Activated CD8-positive, alpha-beta T cell treated with anti-CD3 and anti-CD28 coated beads for 36 hours (primary cell): ENCODE measurements around the gene SLC44A4. TPM values are rescaled to one million over a fixed set of nuclear protein-coding genes. Genes with fewer than 3 reads are reported as not detected.

Source experiments
- ATAC-seq: fragments of 200-7000 bp; cut with Tn5 transposase; one replicate; pipeline ENCODE4 v1.10.0; 2021; ENCODE audit warnings: mild to moderate bottlenecking, moderate library complexity
- CTCF ChIA-PET: fragments of 350-600 bp; sonication (Branson Sonifier 250); formaldehyde crosslinking; loops from one replicate; lab custom pipeline; 2021; ENCODE audit warnings: antibody characterized with exemption; lab: Charles Lee
- POLR2A ChIA-PET: fragments of 350-600 bp; sonication (Branson Sonifier 250); formaldehyde crosslinking; loops from one replicate; lab custom pipeline; 2021; ENCODE audit warnings: antibody characterized with exemption; lab: Charles Lee
- DNase-seq: peaks from one replicate; pipeline ENCODE4 v3.0.0-alpha.2; 2020
- H3K27ac Mint-ChIP-seq: one replicate; pipeline ENCODE4 v1.8.0; 2021; ENCODE audit warnings: mild to moderate bottlenecking, mixed read lengths
- H3K27me3 Mint-ChIP-seq: one replicate; pipeline ENCODE4 v1.8.0; 2021; ENCODE audit warnings: mixed read lengths
- H3K36me3 Mint-ChIP-seq: one replicate; pipeline ENCODE4 v1.8.0; 2021; ENCODE audit warnings: low read depth, mixed read lengths
- H3K4me1 Mint-ChIP-seq: one replicate; pipeline ENCODE4 v1.8.0; 2021; ENCODE audit warnings: low read depth, mixed read lengths
- H3K4me3 Mint-ChIP-seq: one replicate; pipeline ENCODE4 v1.8.0; 2021; ENCODE audit warnings: mild to moderate bottlenecking, moderate library complexity, mixed read lengths
- H3K9me3 Mint-ChIP-seq: one replicate; pipeline ENCODE4 v1.8.0; 2021; ENCODE audit warnings: mixed read lengths
- intact Hi-C: fragments of 100-400 bp; cut with micrococcal nuclease; formaldehyde crosslinking; loops from one replicate; pipeline ENCODE4 v1.10.0; 2022
- total RNA-seq, 2 experiments: library from RNA; stranded (reverse); gene quantifications; one replicate each; pipeline ENCODE4 v1.2.3, GENCODE V29; 2021
- TF ChIP-seq, protein P1 (sequence below): fragments of 200-600 bp; IDR thresholded peaks from one replicate; pipeline ENCODE4 v1.8.0; 2022; ENCODE audit warnings: antibody characterized with exemption, mild to moderate bottlenecking

Gene SLC44A4
- total RNA-seq, 2 experiments from 2014 or later = not detected

DNA sequence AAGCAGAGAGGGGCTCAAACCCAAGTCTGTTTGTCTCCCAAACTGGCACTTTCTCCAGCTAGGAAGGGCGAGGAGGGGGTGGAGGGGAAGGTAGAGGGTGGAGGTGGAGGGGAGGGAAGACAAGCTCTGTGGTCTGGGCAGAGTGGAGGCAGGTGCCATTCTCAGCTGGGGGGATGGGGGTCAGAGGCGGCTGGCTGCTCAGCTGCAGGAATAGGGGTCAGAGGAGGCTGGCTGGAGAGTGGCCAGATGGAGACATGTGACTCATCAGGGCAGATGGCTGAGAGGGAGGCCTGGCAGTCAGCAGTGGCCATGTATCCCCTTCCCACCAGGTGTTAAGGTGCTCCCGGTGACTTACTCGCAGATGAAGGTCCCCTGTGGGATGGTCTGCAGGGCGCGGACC lies 3.5 kb upstream of the SLC44A4 start:
- Mint-ChIP-seq H3K27ac (no peak overlapping the region), H3K36me3 (peaks cover 46% of the 10 kb centered on the region), H3K27me3 (no peaks in the 10 kb centered on the region), H3K4me1 (no peaks in the 10 kb centered on the region), H3K9me3 (no peaks in the 10 kb centered on the region), H3K4me3 (no peak overlapping the region)
- no peak for ATAC-seq
- TF ChIP-seq, protein P1, sequence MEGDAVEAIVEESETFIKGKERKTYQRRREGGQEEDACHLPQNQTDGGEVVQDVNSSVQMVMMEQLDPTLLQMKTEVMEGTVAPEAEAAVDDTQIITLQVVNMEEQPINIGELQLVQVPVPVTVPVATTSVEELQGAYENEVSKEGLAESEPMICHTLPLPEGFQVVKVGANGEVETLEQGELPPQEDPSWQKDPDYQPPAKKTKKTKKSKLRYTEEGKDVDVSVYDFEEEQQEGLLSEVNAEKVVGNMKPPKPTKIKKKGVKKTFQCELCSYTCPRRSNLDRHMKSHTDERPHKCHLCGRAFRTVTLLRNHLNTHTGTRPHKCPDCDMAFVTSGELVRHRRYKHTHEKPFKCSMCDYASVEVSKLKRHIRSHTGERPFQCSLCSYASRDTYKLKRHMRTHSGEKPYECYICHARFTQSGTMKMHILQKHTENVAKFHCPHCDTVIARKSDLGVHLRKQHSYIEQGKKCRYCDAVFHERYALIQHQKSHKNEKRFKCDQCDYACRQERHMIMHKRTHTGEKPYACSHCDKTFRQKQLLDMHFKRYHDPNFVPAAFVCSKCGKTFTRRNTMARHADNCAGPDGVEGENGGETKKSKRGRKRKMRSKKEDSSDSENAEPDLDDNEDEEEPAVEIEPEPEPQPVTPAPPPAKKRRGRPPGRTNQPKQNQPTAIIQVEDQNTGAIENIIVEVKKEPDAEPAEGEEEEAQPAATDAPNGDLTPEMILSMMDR = no peak
- DNase-seq = no peak
- intact Hi-C loops = no loop called here
- POLR2A ChIA-PET = interaction anchor here (0.9 kb wide), 1 partner anchor 15 kb away, joined by 3 read pairs; the partner anchor contains the start of gene EHMT2
- CTCF ChIA-PET = no interaction called here

DNA sequence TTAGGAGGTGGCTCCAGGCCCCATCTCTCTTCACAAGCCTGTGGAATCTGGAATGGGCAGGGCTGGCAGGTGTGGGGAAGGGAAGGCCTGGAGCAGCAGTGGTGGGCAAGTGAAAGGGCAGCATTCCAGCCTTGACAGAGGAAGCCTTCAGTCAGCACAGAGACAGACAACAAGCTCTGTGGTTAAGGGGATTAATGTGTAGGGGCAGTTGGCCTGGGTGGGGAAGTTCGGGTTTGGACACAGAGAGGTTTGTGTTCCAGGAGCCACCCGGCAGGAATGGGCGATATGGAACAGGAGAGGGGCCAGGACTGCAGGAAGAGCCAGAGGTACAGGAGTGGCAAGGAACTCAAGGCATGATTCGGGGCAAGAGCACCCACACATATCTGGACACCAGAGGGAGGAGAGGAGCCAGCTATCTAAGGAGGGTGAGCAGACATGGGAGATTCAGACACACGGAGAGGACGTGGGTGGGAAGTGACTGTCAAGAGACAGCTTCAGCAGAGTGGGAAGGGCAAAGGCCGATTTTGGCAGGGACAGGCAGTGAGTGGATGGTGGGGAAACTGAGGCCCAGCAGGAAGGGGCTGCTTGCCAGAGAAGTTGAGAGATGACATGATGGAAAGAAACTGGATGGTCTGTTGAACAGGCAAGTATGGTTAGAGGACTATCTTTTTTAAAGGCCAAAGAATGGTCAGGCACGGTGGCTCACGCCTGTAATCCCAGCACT lies 2.5 kb upstream of the SLC44A4 start:
- ATAC-seq = no peak
- intact Hi-C loops = no loop called here
- H3K4me3 Mint-ChIP-seq = no peak overlapping the region
- no peak overlapping the region for H3K27ac Mint-ChIP-seq
- H3K36me3 Mint-ChIP-seq = peaks cover 44% of the 10 kb centered on the region
- no peak for DNase-seq
- H3K27me3 Mint-ChIP-seq = no peaks in the 10 kb centered on the region
- ChIA-PET CTCF (no interaction called here), POLR2A (no interaction called here)
- TF ChIP-seq, protein P1 = no peak
- H3K4me1 Mint-ChIP-seq = no peaks in the 10 kb centered on the region
- H3K9me3 Mint-ChIP-seq = no peaks in the 10 kb centered on the region

DNA sequence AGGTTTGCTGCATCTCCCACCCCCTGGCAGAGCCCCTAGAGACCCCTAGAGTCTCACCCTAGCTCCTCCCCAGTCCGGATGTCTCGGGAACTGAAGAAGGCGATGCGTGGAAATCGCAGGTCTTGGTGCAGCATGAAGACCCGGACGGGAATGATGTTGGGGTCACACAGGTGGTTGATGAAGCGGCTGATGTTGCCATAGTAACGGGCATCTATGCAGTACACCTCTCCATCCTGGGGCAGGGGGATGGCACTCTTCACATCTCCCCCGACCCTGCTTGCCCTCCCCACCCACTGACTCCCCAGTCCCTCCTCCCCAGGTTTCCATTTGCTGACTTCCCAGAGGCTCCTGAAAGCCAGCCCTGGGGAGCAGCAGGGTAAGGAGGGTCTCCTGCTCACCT lies 1.8 kb upstream of the SLC44A4 start:
- peaks cover 40% of the 10 kb centered on the region for H3K36me3 Mint-ChIP-seq
- DNase-seq = no peak
- intact Hi-C loops = no loop called here
- TF ChIP-seq, protein P1 = no peak
- POLR2A ChIA-PET = interaction anchor here (0.6 to 1.2 kb wide), 3 partner anchors 12 to 228 kb away, joined by 3 read pairs; partner anchors contain the start of gene BAG6
- no peak for ATAC-seq
- CTCF ChIA-PET = interaction anchor here (1.3 kb wide), 1 partner anchor 72 kb away, joined by 4 read pairs; no protein-coding TSS in a partner anchor
- no peak overlapping the region for H3K4me3 Mint-ChIP-seq
- H3K9me3 Mint-ChIP-seq = no peaks in the 10 kb centered on the region
- H3K27me3 Mint-ChIP-seq = no peaks in the 10 kb centered on the region
- no peaks in the 10 kb centered on the region for H3K4me1 Mint-ChIP-seq
- no peak overlapping the region for H3K27ac Mint-ChIP-seq

DNA sequence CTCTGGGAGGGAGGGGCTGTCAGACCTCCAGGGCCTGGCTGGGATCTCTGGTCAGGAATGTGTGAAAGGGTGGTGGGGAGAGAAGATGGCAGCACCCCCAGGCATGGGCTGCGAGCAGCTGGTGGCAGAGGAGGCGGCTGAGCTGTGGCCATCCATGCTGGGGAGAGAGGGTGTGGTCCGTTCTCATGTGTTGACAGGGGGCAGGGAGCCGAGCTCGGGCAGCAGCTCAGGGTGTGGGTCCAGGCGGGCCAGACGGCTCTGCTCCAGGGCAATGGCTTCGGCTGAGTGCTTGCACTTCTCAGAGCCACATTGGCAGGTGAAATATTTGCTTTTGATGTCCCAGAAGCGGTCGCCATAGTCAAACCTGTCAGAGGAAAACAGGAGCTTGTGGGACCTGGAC lies 1.1 kb upstream of the SLC44A4 start:
- TF ChIP-seq, protein P1 = no peak
- intact Hi-C loops = no loop called here
- Mint-ChIP-seq H3K36me3 (peaks cover 35% of the 10 kb centered on the region), H3K9me3 (no peaks in the 10 kb centered on the region), H3K4me1 (no peaks in the 10 kb centered on the region), H3K4me3 (no peak overlapping the region), H3K27me3 (no peaks in the 10 kb centered on the region), H3K27ac (no peak overlapping the region)
- ChIA-PET CTCF (interaction anchor here (1.3 kb wide), 1 partner anchor 72 kb away, joined by 4 read pairs; no protein-coding TSS in a partner anchor), POLR2A (interaction anchor here (0.6 to 1.2 kb wide), 3 partner anchors 11 to 228 kb away, joined by 3 read pairs; partner anchors contain the start of gene BAG6)
- DNase-seq (no peak), ATAC-seq (no peak)

DNA sequence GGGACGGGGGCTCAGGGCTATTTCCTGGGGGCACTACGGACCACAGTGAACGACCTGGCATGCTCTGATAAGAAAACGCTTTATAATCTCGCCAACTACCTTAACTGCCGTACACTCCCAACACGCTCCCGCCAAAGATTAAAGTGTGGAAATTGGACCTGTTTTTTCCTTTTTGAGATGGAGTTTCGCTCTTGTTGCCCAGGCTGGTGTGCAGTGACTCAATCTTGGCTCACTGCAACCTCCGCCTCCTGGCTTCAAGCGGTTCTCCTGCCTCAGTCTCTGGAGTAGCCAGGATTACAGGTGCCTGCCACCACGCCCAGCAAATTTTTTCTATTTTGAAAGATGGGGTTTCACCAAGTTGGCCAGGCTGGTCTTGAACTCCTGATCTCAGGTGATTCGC lies 346 bp upstream of the SLC44A4 start:
- ATAC-seq = no peak
- TF ChIP-seq, protein P1 = no peak
- Mint-ChIP-seq H3K9me3 (no peaks in the 10 kb centered on the region), H3K36me3 (peaks cover 33% of the 10 kb centered on the region), H3K4me1 (no peaks in the 10 kb centered on the region), H3K27ac (no peak overlapping the region), H3K4me3 (no peak overlapping the region), H3K27me3 (no peaks in the 10 kb centered on the region)
- DNase-seq = no peak
- intact Hi-C loops = no loop called here
- ChIA-PET POLR2A (interaction anchor here (1.0 kb wide), 1 partner anchor 73 kb away, joined by 3 read pairs; no protein-coding TSS in a partner anchor), CTCF (no interaction called here)
